Measurements from ENCODE around the gene SNTA1. TPM values are rescaled to one million over a fixed set of nuclear protein-coding genes. Genes with fewer than 3 reads are reported as not detected.

The SNTA1 gene
- total and polyA plus RNA-seq, 2 of the 13 experiments (the other 11 are each of a cell fraction or from before 2014, with no cell fraction given) = 16.4 to 18.3 TPM

DNA sequence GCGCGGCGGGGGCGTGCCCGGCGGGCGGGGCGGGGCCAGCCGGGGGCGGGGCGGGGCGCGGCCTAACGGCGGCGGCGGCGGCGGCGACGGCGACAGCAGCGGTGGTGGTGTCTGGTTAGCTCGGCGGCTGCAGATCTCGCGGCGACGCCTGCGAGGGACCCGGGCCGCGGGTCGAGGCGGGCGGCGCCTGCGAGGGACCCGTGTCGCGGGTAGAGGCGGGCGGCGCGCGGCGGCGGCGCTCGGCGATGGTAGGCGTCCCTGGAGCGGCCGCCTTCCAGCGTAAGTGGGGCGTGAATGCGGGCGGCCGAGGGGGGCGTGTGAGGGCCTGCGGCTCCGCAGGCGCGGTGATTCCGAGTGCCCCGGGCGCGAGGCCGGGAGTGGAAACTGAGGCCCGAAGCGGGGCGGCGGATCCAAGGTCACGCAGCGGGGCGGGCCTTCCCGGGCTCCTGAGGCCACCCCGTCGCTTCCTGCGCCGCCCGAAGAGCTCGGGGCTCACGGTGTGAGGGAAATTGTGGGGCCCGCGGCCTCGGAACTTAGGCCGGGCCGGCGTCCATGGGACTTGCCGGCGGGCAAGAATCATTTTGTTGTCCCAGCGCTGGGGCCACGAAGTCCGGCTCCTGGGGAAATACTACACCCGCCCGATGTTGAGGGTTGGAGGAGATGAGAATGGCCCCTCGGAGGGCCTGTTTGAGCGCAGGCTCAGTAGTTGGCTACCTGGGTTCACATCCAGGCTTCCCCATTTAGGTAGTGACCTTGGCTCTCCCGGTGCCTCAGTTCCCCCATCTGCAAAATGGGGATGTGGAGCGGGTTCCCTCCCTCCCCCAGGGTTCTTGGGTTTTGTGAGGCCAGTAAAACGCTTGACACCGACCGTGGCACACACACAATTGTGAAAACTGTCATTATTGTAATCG, 46.7 kb upstream of the SNTA1 start, which contains the start of gene CBFA2T2 (continued):
- TF ChIP-seq AFF4 (CRISPR knock-in tag; IDR thresholded peaks at IDR 0.05) (0 out of 2 replicates have a peak, but pooled peaks have one; percentile 1), KDM4B (CRISPR knock-in tag; IDR thresholded peaks at IDR 0.05) (no peak), ZNF232 (CRISPR knock-in tag; IDR thresholded peaks at IDR 0.05; ENCODE audit: borderline replicate concordance) (peak; percentile 30; the same call in 1 of the 2 replicates), ZNF264 (CRISPR knock-in tag; IDR thresholded peaks at IDR 0.05) (no peak), SRSF1 (optimal IDR thresholded peaks at IDR 0.05; ENCODE audit: low read depth, low read length) (no peak), CBX2 (IDR thresholded peaks at IDR 0.05; ENCODE audit: low read depth, low read length) (no peak), CBX2 (CRISPR knock-in tag; IDR thresholded peaks at IDR 0.05; ENCODE audit: low read depth) (no peak), HCFC1 (IDR thresholded peaks at IDR 0.05; ENCODE audit: low read depth, low read length) (no peak), MLLT10 (CRISPR knock-in tag; IDR thresholded peaks at IDR 0.05) (no peak), PCBP2 (optimal IDR thresholded peaks at IDR 0.05; ENCODE audit: low read depth, low read length, poor library complexity, severe bottlenecking) (no peak), RARG (CRISPR knock-in tag; IDR thresholded peaks at IDR 0.05; ENCODE audit: low read depth) (no peak), POLR2G (IDR thresholded peaks at IDR 0.05; ENCODE audit: low read depth, low read length) (no peak; the same call in 1 of the 2 replicates), E2F2 (CRISPR knock-in tag; IDR thresholded peaks at IDR 0.05; ENCODE audit: borderline replicate concordance) (peak; percentile 18; the same call in 1 of the 2 replicates), ZNF124 (CRISPR knock-in tag; IDR thresholded peaks at IDR 0.05) (0 out of 2 replicates have a peak, but pooled peaks have one; percentile 72), RFXANK (CRISPR knock-in tag; IDR thresholded peaks at IDR 0.05) (no peak)
- TF ChIP-seq, protein P1, sequence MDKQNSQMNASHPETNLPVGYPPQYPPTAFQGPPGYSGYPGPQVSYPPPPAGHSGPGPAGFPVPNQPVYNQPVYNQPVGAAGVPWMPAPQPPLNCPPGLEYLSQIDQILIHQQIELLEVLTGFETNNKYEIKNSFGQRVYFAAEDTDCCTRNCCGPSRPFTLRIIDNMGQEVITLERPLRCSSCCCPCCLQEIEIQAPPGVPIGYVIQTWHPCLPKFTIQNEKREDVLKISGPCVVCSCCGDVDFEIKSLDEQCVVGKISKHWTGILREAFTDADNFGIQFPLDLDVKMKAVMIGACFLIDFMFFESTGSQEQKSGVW (CRISPR knock-in tag; IDR thresholded peaks at IDR 0.05; ENCODE audit: borderline replicate concordance) = peak; percentile 38; the same call in 1 of the 2 replicates
- TF ChIP-seq, protein P2, sequence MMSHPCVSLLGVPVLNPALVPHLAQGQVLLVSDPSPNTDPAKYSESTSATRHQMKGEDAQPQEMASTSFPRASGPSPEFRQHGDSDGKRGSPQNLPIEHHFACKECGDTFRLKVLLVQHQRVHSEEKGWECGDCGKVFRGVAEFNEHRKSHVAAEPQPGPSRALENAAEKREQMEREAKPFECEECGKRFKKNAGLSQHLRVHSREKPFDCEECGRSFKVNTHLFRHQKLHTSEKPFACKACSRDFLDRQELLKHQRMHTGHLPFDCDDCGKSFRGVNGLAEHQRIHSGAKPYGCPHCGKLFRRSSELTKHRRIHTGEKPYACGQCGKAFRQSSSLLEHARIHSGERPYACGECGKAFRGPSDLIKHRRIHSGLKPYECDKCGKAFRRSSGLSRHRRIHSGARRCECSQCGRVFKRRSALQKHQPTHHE (CRISPR knock-in tag; IDR thresholded peaks at IDR 0.05; ENCODE audit: borderline replicate concordance) = no peak
- TF ChIP-seq, protein P3, sequence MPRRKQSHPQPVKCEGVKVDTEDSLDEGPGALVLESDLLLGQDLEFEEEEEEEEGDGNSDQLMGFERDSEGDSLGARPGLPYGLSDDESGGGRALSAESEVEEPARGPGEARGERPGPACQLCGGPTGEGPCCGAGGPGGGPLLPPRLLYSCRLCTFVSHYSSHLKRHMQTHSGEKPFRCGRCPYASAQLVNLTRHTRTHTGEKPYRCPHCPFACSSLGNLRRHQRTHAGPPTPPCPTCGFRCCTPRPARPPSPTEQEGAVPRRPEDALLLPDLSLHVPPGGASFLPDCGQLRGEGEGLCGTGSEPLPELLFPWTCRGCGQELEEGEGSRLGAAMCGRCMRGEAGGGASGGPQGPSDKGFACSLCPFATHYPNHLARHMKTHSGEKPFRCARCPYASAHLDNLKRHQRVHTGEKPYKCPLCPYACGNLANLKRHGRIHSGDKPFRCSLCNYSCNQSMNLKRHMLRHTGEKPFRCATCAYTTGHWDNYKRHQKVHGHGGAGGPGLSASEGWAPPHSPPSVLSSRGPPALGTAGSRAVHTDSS (CRISPR knock-in tag; conservative IDR thresholded peaks at IDR 0.05) = no peak
